HG03442 (cell line): ENCODE data around the gene RPL19.

Experiments used
- ATAC-seq: cut with Tn5 transposase; IDR thresholded peaks from one replicate; pipeline ENCODE4 v1.9.1; 2021; ENCODE audit warnings: mild to moderate bottlenecking, moderate library complexity; ENCODE audit not compliant: unreplicated experiment

The RPL19 gene

DNA sequence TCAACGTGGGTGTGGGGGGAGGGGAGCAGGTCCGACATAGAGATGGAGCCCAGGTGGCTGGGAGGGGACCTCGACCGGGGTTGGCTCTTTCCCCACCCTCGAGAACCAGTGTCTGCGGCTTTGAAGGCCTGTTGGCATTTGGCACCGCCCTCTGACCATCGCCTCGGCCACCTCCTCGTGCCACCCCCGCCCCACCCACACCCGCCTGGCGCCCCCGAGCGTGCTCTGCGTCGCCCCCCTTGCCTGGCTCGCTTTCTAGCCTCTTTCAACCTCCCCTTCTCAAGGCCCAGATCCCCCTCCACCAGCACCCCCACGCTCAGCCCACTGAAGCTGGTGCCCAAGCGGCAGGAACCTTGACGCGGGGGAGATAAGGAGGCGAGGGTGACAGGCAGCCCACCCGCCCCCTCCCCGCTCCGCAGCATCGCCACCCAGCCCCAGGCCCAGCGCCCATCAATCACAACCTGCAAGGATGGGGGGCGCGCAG, 3.2 kb upstream of the RPL19 start:
- ATAC-seq, result no peak

DNA sequence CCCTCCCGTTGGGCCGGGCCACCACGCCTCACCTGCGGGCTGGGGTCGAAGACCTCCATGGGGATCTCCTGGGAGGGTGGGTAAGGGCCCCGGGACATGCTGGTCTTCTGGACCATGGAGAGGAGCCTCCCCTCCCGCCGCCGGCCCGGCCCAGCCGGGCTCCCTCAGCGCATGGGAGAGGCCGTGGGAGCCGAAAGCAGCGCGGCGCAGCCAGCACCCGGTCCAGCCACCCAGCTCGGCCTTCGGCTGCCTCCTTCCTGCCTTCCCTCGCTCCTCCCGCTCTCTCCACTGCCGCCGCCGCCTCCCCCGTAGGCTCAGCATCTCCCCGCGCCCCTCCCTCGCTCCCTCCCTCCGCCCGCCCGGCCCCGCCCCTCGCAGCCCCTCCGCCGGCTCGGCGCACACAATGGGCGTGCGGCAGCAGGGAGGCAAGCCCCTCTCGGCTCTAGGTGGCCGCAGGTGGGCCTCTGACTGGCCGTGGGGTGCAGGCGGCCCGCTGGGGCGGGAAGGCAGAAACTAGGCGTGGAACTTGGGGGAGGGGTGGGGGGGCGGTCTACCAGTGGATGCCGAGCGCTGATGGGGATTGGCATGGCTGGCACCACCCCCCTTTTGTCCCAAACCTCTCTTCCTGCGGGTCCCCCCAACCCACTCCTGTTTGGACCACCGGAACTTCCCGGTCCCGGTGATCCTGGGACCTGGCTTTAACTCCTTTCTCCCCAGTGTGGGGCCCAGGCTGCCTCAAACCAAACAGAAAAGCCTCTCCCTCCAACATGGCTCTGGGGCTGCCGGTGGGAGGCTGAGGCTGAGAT, 2.5 kb upstream of the RPL19 start, which contains the start of gene CACNB1:
Gene CACNB1 (minus strand): TSS at position 290 of the 806 bp plus-strand sequence. CDS start 174 bp downstream, at position 116.
- ATAC-seq, result no peak

DNA sequence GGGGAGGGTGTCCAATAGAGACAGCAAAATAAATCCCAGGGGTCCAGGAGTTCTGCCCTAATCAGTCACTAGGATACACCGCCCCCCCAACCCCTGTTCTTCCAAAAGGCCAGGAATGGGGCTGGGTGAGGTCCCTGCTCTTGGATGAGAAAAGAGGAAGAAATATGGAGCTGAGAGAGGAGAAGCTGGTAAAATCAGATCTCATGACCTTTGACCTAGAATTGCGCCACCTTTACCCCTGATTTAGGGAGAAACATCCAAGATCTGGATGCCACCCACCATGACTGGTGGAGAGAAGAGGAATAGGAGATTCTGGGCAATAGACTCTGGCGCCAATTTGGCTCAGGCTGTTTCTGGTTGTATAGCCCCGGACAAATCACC, 1.9 kb upstream of the RPL19 start:
- no peak for ATAC-seq

DNA sequence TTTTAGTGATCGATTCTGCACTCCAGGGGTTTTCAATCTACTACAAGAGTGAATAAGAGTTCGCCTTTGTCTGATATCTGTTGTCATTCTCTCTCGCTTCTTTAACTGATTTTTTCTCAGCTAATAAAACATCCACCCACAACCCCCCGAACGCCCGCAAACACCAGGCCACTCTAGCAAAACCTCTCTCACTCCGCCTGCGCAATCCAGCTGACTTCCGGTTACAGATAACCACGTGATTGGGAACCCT, 338 bp upstream of the RPL19 start:
- ATAC-seq, result peak; percentile 62

DNA sequence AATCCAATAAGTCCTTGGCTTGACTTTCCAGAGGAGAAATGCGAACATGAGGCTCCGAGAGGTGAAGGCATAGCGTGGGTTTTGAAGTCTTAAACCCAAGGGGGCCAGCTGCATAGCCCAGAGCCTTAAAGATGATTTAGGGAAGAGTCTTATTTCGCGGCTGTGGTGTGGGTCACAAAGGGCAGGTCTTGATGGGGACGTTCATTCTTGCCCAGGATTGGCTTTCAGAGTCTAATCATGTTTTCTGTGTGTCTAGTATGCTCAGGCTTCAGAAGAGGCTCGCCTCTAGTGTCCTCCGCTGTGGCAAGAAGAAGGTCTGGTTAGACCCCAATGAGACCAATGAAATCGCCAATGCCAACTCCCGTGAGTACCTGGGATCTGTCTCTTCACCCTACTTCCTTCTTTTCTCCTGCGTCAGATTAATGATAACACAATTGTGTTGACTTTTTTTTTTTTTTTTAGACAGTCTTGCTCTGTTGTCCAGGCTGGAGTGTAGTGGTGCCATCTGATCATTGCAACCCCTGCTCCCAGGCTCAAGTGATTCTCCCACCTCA, 951 bp downstream of the RPL19 start:
- no peak for ATAC-seq

DNA sequence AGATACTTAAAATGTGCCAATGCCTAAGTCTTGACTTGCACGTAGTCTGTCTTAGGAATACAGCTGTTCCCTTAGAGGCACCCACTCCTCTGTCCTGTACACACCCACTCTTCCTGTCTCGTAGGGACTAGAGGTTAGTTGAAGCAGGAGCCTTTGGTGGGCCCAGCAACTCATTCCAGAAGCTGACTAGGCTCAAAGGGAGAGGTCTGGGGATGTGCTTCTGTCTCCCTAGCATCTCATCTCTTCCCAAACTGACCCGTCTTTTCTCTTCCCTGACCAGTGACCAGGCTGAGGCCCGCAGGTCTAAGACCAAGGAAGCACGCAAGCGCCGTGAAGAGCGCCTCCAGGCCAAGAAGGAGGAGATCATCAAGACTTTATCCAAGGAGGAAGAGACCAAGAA, 4.2 kb downstream of the RPL19 start:
- ATAC-seq, result no peak

DNA sequence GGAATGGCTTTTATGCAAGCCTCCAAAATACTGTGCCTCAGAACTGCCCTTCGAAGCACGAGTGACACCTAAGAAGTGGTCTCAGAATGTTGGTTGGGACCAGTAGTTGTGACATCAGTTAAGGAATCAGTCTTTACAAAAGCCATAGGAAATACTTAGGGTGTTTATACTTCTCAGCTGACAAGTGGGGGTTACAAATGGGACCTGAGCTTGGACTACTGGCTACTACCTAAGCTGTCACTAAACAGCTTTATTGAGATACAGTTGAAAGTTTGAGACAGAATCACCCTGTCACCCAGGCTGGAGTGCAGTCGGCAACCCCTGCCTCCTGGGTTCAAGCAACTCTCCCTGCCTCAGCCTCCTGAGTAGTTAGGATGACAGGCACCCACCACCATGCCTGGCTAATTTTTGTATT, 5.0 kb downstream of the RPL19 start:
- ATAC-seq, result no peak

DNA sequence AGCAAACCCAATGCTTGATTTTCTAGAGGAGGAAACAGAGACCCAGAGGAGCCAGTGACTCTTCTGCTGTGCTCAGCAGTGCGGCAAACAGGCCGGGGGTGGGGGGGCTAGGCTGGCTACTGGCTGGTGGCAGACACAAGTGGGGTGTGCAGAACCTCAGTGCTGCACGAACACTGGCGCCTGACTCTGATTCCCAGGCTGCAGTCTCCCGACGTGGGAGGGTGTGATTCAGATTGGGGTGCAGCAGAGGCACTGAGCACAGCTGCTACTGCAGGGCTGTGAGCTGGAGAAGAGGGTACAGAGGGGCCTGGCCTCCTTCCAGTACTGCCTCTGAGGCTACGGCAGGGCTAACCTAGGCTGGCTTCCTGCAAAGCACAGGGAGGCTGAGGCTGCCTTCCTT, 8.1 kb downstream of the RPL19 start:
- ATAC-seq, result no peak

DNA sequence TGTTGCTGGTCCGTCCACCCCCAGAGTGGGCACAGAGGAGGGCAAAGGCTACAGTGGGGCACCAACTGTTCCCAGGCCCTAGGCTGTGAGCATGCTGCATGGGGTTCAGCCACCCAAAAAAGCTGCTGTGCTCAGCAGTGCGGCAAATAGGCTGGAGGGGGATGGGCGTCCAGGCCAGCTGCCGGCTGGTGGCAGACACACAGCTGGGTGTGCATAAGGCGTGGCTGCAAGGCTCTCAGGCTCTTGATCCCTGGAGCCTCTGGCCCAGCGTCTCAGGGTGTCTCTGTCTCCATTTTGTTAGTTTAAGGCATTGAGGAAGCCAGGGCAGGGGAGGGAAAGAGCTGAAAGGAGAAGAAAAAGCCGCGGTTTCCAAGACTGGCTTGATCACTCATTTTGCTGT, 8.8 kb downstream of the RPL19 start:
- no peak for ATAC-seq

DNA sequence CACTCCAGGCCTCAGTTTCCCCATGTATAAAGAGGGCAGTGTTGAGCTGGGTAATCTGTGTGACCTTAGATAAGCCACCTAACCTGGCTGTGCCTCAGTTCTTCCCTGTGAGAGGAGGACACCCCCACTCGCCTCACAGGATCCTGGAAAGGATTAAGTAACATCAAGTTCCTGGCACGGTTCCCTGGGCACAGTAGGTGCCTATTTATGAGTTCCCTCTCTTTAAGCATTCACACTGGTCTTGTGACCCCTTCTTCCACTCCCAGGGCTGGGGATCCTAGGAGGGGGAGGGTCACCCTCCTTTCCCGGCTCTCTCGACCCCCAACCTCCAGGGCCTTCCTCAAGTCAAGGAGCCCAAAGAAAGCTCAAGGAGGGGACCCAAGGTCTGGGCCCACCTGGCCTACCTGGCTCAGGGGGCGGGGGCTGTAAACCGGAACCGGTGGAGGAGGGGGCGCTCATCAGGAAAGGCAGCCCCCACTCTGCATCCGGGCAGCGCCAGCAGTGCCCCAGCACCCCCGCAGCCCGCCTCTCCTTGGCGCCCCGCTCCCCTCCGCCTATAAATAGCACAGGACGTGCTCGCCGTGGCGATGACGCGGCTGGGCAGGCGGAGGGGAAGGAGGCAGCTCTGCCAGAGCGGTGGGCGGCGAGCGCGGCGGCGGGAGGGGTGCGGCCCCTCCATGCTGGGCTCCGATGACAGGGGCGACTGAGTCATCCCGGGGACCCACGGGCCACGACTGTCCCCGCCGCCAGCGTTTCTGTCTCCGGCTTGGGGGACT, 9.4 kb downstream of the RPL19 start:
- no peak for ATAC-seq

DNA sequence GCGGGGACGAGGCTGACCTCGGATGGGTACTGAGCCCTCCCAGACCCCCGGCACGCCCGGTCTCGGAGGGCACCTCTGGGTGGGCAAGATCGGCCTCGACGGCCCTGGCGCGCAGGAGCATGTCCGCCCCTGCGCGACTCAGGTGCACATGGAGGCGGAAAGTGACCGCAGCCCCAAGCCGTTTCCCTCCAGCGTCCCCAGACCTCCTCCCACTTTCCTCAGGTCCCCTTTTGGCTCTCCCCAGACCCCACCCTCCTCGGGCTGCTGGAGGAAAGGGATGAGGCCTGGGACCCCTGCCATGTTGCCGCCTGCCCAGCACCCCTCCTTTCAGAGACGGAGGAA, 10.0 kb downstream of the RPL19 start:
- no peak for ATAC-seq

DNA sequence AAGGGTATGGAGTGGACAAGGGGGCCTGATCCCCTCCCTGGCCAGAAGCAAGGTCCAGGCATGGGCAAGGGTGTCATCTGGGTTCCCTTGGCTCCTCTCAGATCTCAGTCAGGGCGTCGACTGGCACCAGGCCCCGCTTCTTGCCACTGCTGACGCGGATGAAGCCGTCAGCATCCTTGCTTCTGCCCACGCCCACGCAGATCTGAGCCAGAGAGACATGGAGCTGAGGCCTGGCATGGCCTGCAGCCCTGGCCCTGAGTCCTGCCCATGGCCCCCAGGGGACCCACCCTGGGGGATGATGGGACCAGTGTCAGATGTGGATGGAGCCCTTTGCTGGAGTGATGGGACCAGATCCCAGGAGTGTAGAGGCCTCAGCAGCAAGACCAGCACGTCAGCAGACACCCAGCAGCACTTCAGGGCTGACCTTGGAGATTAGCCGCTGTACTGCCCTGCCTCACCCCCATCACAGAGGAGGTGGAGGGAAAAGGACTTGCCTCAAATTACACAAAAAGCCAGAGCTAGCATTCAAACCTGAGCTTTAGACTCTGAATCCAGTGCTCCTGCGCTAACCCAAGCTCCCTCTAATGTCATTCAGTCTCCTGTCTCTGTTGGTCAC, 12.2 kb downstream of the RPL19 start:
- no peak for ATAC-seq

DNA sequence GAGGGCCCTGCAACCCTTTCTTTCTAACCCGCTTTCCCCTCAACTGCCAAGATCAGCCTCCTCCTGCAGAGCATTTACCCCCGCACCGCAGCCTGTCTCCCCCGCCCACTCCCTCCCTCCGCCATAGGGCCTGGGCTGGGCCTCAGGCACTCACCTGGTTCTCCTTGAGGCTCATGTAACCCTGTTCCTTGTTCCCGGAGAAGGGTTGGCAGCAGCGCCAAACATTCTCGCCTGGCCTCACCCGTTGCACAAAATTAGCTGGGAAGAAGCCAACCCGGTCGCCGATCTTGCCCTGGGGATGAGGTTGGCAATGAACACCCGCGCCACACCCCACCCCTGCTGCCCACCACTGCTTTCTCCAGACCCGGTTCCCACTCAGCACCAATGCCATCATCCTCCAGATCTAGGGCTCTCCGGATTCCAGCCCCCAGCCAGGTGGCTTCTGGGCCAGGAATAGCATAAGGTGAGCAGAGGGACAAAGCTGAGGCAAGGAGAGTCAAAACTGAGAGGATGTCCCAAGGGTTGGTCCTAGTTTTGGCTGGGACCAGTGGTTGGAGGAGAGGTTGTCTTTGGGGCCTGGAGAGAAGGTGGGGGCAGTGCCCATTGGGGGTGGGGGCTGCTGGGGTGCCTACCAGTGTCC, 12.9 kb downstream of the RPL19 start:
- ATAC-seq, result no peak

DNA sequence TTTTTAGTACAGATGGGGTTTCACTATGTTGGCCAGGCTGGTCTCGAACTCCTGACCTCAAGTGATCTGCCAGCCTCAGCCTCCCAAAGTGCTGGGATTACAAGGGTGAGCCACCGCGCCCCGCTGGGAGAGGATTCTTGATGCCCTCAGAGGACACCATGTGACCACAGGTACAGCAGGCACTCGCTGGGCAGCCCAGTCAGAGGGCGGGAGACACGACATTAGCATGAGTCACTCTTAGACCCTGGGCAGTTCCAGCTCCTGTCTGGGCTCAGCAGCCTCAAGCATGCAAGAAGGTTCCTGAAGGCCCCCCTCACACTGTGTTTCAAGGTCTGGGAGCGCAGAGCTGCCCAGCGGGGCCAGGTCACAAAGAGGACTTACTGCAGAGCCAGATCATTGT, 13.8 kb downstream of the RPL19 start:
- ATAC-seq, result no peak

DNA sequence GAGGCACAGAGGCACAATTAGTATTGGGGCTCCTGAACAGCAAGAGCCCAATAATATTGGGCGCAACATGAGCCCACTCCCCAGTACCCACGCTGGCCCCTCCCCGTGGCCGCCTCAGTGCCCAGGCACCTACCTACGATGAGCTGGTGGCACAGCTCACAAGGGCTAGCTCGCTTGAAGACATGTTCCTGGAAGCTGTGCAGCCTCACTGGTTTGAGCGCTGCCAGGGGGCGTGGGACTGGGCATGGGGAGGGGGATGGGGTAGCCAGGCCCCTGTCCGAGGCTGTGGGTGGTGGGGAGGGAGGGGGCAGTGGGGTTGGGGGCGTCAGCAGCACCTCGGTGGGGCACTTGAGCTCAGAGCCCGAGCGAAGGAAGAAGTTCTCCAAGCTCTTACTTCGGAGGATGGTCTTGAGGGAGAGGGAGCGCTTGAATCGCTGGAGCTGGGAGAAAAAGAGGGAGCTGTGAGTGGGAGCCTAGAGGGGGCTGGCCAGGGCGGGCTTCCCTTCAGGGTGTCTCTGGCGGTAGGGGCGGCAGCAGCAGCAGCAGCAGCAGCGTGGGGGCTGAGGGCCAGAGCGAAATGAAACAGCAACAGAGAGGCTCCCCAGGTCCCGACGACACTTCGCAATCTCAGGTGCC, 17.8 kb downstream of the RPL19 start:
- no peak for ATAC-seq

DNA sequence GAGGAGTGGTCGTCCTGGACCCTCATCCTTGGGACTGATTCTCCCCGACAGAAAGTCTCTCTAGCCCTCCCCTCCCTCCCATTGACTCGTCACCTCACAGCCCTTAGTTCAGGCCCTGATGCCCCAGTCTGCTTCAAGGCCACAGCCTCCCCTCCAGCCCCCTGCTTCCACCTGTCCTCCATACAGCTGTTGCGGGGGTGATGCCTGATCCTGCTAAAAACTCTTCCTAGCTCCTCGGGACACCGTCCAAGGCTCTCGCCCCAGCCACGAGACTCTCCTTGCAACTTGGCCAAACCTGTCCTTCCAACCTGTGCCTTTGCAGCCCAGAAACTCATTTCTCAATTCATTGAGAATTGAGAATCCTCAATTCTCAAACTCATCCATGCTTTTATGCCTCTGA, 18.8 kb downstream of the RPL19 start:
- ATAC-seq, result no peak

DNA sequence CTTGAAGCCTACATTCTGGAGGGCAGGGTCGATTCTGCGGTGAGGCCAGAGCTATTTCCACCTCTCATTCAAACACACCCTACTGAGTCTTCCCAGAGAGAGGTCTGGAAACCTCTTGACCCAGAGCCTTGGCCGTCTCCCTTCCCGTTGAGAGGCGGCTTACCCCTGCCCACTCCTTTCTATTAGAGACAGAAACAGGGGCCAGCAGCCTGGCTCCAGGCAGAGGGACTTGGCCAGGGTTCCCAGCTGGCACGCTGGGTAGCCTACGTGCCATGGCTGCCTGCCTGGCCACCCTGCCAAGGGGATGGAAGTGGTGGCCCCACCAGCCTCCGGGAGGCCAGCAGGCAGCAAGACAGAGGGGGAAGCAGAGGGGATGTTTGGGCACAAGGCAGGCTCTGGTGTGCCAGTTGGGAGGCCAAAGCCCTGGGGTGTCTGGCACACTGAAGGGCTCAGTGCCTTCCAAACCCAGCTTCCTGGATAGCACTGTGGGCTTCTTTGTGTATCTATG, 19.6 kb downstream of the RPL19 start:
- ATAC-seq, result no peak

DNA sequence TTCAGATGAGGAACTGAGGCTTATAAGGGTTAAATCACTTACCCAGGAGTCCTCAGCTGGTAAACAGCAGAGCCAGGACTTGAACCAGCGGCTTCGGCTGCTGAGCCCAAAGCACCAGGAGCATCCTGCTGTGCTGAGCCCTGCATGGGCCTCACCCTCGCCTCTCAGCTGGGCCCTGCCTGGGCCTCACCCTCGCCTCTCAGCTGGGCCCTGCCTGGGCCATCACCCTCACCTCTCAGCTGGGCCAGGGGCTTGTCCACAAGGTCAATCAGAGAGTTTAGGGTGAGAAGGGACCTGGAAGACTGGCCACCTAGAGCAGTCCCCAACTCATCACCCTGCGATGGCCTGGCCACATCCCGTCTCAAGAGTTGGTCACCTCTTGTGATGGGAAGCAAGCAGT, 21.5 kb downstream of the RPL19 start:
- ATAC-seq, result no peak

DNA sequence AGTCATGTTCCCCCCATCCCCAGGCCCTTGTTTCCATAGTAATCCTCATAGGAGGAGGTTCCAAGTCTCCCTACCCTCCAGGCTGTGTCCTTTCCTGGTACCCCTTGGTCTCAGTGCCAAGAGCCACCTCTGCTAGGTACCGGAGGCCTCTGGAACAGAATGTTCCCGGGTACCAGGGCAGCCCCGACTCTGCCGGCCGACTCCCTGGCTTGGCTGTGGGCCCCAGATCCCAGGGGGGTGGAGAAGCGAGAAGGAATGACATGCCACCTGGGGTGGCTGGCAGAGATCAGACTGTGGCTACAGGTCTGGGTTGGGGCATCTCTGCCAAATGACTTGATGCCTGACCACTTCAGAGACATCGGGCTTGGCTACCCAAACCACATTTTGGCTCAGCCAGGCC, 22.1 kb downstream of the RPL19 start:
- no peak for ATAC-seq
